Liver (tissue), 9 donors: Measurements from ENCODE around the gene PDE4D. TPM values are rescaled to one million over a fixed set of nuclear protein-coding genes. Genes with fewer than 3 reads are reported as not detected.

Experiments used
- DNase-seq: peaks from one replicate; pipeline ENCODE4 v3.0.0-alpha.2; 2017; ENCODE audit warnings: low spot score
- H3K27ac ChIP-seq, 2 donors: one replicate each; pipeline ENCODE4 v1.7.0; 2013; ENCODE audit warnings: inconsistent platforms in 2 of 2, low read length in 2 of 2, control low read depth in 1 of 2, low read depth in 1 of 2, mild to moderate bottlenecking in 1 of 2
- H3K27me3 ChIP-seq, 4 donors: one replicate each; pipeline versions ENCODE4 v1.6.1 to v1.7.0; 2013; ENCODE audit warnings: low read length in 3 of 4, inconsistent platforms in 1 of 4, mild to moderate bottlenecking in 1 of 4, moderate library complexity in 1 of 4; ENCODE audit not compliant: control insufficient read depth in 4 of 4, insufficient read depth in 4 of 4
- H3K36me3 ChIP-seq, 4 donors: one replicate each; pipeline versions ENCODE4 v1.6.1 to v1.7.0; 2013; ENCODE audit warnings: low read length in 3 of 4, mild to moderate bottlenecking in 3 of 4, low read depth in 1 of 4, moderate library complexity in 1 of 4; ENCODE audit not compliant: control insufficient read depth in 4 of 4, insufficient read depth in 3 of 4
- H3K4me1 ChIP-seq, 4 donors: one replicate each; pipeline versions ENCODE4 v1.6.1 to v1.7.0; 2013; ENCODE audit warnings: low read length in 3 of 4, mild to moderate bottlenecking in 3 of 4, moderate library complexity in 1 of 4; ENCODE audit not compliant: control insufficient read depth in 4 of 4, insufficient read depth in 4 of 4
- H3K4me3 ChIP-seq, 3 donors: one replicate each; pipeline versions ENCODE4 v1.6.1 to v1.7.0; 2013; ENCODE audit warnings: low read length in 3 of 3, control low read depth in 1 of 3, low read depth in 1 of 3, mild to moderate bottlenecking in 1 of 3
- H3K9ac ChIP-seq, 2 donors: one replicate each; pipeline ENCODE4 v1.7.0; 2013; ENCODE audit warnings: low read length in 2 of 2, mild to moderate bottlenecking in 2 of 2, moderate library complexity in 2 of 2, control low read depth in 1 of 2, low read depth in 1 of 2
- H3K9me3 ChIP-seq, 4 donors: one replicate each; pipeline versions ENCODE4 v1.6.1 to v1.7.0; 2013; ENCODE audit warnings: low read length in 3 of 4; ENCODE audit not compliant: control insufficient read depth in 4 of 4
- EGR1 ChIP-seq, 2 donors: IDR thresholded peaks; 2 replicates each; pipeline ENCODE4 v1.6.1; 2016 to 2018; ENCODE audit warnings: antibody characterized with exemption in 2 of 2, low read depth in 2 of 2
- FOXA1 ChIP-seq: IDR thresholded peaks from 2 replicates; pipeline ENCODE4 v1.6.1; 2016; ENCODE audit warnings: antibody characterized with exemption
- FOXA2 ChIP-seq: IDR thresholded peaks from 2 replicates; pipeline ENCODE4 v1.6.1; 2016; ENCODE audit warnings: antibody characterized with exemption
- GABPA ChIP-seq, 2 donors: IDR thresholded peaks in 1 of 2; conservative IDR thresholded peaks in 1 of 2; 2 replicates each; pipeline ENCODE4 v1.6.1; 2016; ENCODE audit warnings: antibody characterized with exemption in 2 of 2, mild to moderate bottlenecking in 1 of 2, moderate library complexity in 1 of 2
- HNF4A ChIP-seq, 2 donors: conservative IDR thresholded peaks; 2 replicates each; pipeline ENCODE4 v1.6.1; 2016; ENCODE audit warnings: antibody characterized with exemption in 2 of 2, mild to moderate bottlenecking in 2 of 2
- HNF4G ChIP-seq: IDR thresholded peaks from 2 replicates; pipeline ENCODE4 v1.6.1; 2016; ENCODE audit warnings: antibody characterized with exemption
- JUND ChIP-seq, 2 donors: IDR thresholded peaks; 2 replicates each; pipeline ENCODE4 v1.6.1; 2016; ENCODE audit warnings: antibody characterized with exemption in 2 of 2
- MAX ChIP-seq: IDR thresholded peaks from 2 replicates; pipeline ENCODE4 v1.6.1; 2016; ENCODE audit warnings: antibody characterized with exemption
- NR2F2 ChIP-seq: IDR thresholded peaks from 2 replicates; pipeline ENCODE4 v1.6.1; 2016; ENCODE audit warnings: antibody characterized with exemption
- RAD21 ChIP-seq, 2 donors: IDR thresholded peaks; 2 replicates each; pipeline ENCODE4 v1.6.1; 2016; ENCODE audit warnings: antibody characterized with exemption in 2 of 2, mild to moderate bottlenecking in 2 of 2
- RXRA ChIP-seq, 2 donors: IDR thresholded peaks; 2 replicates each; pipeline ENCODE4 v1.6.1; 2017 to 2018; ENCODE audit warnings: antibody characterized with exemption in 2 of 2, mild to moderate bottlenecking in 1 of 2
- SP1 ChIP-seq: IDR thresholded peaks from 2 replicates; pipeline ENCODE4 v1.6.1; 2018; ENCODE audit warnings: antibody characterized with exemption, mild to moderate bottlenecking
- TAF1 ChIP-seq: conservative IDR thresholded peaks from 2 replicates; pipeline ENCODE4 v1.6.1; 2016; ENCODE audit warnings: antibody characterized with exemption, mild to moderate bottlenecking
- YY1 ChIP-seq: IDR thresholded peaks from 2 replicates; pipeline ENCODE4 v1.6.1; 2016; ENCODE audit warnings: antibody characterized with exemption, mild to moderate bottlenecking
- polyA plus RNA-seq, 2 donors: library from polyadenylated mRNA; stranded (reverse) in 1 of 2; unstranded in 1 of 2; fragments of 200-250 nt in 1 of 2; fragments of >200 nt in 1 of 2; fragmentation: Nextera tagmentation in 1 of 2; extraction: Ambion mirVana in 1 of 2; gene quantifications; one replicate each; pipeline versions ENCODE4 v1.2.1 to v1.2.3, GENCODE V29; 2013 to 2015
- total RNA-seq, 2 donors: library from RNA; depleted of rRNA; stranded (reverse); fragments of >200 nt; gene quantifications; one replicate each; pipeline ENCODE4 v1.2.3, GENCODE V29; 2014
- TF ChIP-seq, protein P1 (sequence below): fragments of 150-350 bp; IDR thresholded peaks from 2 replicates; pipeline ENCODE4 v1.5.1; 2017; ENCODE audit warnings: improper control_type of control experiment, low read depth, low read length; ENCODE audit not compliant: missing input control
- TF ChIP-seq, protein P2 (sequence below): IDR thresholded peaks from 2 replicates; pipeline ENCODE4 v1.6.1; 2016; ENCODE audit warnings: antibody characterized with exemption
- TF ChIP-seq, protein P3 (sequence below): IDR thresholded peaks from 2 replicates; pipeline ENCODE4 v1.6.1; 2016; ENCODE audit warnings: antibody characterized with exemption, mild to moderate bottlenecking
- donor health status: healthy.
- donor health status: healthy.
- donor health status: healthy.
- donor health status: healthy.
- donor health status: healthy.

Gene PDE4D
- total and polyA plus RNA-seq, 4 donors: 0.67 to 11.9 (median 6.5) TPM

- TF ChIP-seq MAX (no peak), RAD21 (IDR thresholded peaks at IDR 0.05) (no peak), GABPA (IDR thresholded peaks at IDR 0.05 in 1 of 2, conservative IDR thresholded peaks at IDR 0.05 in 1 of 2) (no peak)
Measured at GRCh38 chr5:59522201-59522831, 371.2 kb downstream of the PDE4D start (continued).

GRCh38 chr5:59521476-59521875 is 372.1 kb downstream of the PDE4D start:
- TF ChIP-seq, protein P1, sequence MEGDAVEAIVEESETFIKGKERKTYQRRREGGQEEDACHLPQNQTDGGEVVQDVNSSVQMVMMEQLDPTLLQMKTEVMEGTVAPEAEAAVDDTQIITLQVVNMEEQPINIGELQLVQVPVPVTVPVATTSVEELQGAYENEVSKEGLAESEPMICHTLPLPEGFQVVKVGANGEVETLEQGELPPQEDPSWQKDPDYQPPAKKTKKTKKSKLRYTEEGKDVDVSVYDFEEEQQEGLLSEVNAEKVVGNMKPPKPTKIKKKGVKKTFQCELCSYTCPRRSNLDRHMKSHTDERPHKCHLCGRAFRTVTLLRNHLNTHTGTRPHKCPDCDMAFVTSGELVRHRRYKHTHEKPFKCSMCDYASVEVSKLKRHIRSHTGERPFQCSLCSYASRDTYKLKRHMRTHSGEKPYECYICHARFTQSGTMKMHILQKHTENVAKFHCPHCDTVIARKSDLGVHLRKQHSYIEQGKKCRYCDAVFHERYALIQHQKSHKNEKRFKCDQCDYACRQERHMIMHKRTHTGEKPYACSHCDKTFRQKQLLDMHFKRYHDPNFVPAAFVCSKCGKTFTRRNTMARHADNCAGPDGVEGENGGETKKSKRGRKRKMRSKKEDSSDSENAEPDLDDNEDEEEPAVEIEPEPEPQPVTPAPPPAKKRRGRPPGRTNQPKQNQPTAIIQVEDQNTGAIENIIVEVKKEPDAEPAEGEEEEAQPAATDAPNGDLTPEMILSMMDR: no peak
- TF ChIP-seq HNF4G (no peak), SP1 (no peak), JUND (IDR thresholded peaks at IDR 0.05) (no peak), TAF1 (no peak), MAX (no peak), RXRA (IDR thresholded peaks at IDR 0.05) (no peak), FOXA1 (no peak), NR2F2 (no peak), EGR1 (IDR thresholded peaks at IDR 0.05; ENCODE audit: low read depth in 2 of 2) (no peak), HNF4A (conservative IDR thresholded peaks at IDR 0.05) (no peak), FOXA2 (no peak), YY1 (no peak)
- TF ChIP-seq, protein P2, sequence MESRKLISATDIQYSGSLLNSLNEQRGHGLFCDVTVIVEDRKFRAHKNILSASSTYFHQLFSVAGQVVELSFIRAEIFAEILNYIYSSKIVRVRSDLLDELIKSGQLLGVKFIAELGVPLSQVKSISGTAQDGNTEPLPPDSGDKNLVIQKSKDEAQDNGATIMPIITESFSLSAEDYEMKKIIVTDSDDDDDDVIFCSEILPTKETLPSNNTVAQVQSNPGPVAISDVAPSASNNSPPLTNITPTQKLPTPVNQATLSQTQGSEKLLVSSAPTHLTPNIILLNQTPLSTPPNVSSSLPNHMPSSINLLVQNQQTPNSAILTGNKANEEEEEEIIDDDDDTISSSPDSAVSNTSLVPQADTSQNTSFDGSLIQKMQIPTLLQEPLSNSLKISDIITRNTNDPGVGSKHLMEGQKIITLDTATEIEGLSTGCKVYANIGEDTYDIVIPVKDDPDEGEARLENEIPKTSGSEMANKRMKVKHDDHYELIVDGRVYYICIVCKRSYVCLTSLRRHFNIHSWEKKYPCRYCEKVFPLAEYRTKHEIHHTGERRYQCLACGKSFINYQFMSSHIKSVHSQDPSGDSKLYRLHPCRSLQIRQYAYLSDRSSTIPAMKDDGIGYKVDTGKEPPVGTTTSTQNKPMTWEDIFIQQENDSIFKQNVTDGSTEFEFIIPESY: no peak
- TF ChIP-seq, protein P3, sequence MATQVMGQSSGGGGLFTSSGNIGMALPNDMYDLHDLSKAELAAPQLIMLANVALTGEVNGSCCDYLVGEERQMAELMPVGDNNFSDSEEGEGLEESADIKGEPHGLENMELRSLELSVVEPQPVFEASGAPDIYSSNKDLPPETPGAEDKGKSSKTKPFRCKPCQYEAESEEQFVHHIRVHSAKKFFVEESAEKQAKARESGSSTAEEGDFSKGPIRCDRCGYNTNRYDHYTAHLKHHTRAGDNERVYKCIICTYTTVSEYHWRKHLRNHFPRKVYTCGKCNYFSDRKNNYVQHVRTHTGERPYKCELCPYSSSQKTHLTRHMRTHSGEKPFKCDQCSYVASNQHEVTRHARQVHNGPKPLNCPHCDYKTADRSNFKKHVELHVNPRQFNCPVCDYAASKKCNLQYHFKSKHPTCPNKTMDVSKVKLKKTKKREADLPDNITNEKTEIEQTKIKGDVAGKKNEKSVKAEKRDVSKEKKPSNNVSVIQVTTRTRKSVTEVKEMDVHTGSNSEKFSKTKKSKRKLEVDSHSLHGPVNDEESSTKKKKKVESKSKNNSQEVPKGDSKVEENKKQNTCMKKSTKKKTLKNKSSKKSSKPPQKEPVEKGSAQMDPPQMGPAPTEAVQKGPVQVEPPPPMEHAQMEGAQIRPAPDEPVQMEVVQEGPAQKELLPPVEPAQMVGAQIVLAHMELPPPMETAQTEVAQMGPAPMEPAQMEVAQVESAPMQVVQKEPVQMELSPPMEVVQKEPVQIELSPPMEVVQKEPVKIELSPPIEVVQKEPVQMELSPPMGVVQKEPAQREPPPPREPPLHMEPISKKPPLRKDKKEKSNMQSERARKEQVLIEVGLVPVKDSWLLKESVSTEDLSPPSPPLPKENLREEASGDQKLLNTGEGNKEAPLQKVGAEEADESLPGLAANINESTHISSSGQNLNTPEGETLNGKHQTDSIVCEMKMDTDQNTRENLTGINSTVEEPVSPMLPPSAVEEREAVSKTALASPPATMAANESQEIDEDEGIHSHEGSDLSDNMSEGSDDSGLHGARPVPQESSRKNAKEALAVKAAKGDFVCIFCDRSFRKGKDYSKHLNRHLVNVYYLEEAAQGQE: no peak
- H3K4me1 ChIP-seq: no peaks in the 10 kb centered on the region
- H3K27me3 ChIP-seq: no peaks in the 10 kb centered on the region

More at GRCh38 chr5:59521476-59521875, 372.1 kb downstream of the PDE4D start:
- H3K9me3 ChIP-seq: no peaks in the 10 kb centered on the region
- no peak overlapping the region for H3K9ac ChIP-seq
- no peak for DNase-seq
- H3K4me3 ChIP-seq: no peak overlapping the region
- no peaks in the 10 kb centered on the region for H3K36me3 ChIP-seq
- no peak overlapping the region for H3K27ac ChIP-seq
